Fibroblast of lung (primary cell): ENCODE data around the gene CFAP73. TPM values are rescaled to one million over a fixed set of nuclear protein-coding genes. Genes with fewer than 3 reads are reported as not detected.

Experiments
- DNase-seq, 2 donors: peaks; one replicate each; pipeline versions ENCODE4 v3.0.0 to v3.0.0-alpha.2; 2010; ENCODE audit warnings: low read depth in 2 of 2
- H2AFZ ChIP-seq: 2 replicates; pipeline ENCODE4 v1.5.1; 2012; ENCODE audit warnings: low read length, control low read depth, inconsistent platforms
- H3K27ac ChIP-seq: 2 replicates; pipeline ENCODE4 v1.5.1; 2011; ENCODE audit warnings: low read length, control low read depth; ENCODE audit not compliant: insufficient read depth
- H3K27me3 ChIP-seq: 2 replicates; pipeline ENCODE4 v1.5.1; 2011; ENCODE audit warnings: mild to moderate bottlenecking, low read length; ENCODE audit not compliant: control insufficient read depth, insufficient read depth
- H3K36me3 ChIP-seq: 2 replicates; pipeline ENCODE4 v1.5.1; 2011; ENCODE audit warnings: low read length; ENCODE audit not compliant: control insufficient read depth, insufficient read depth
- H3K4me1 ChIP-seq: 2 replicates; pipeline ENCODE4 v1.5.1; 2011; ENCODE audit warnings: low read length; ENCODE audit not compliant: control insufficient read depth, insufficient read depth; ENCODE audit errors: extremely low read depth
- H3K4me2 ChIP-seq: 2 replicates; pipeline ENCODE4 v1.5.1; 2011; ENCODE audit warnings: low read length, control low read depth; ENCODE audit not compliant: insufficient read depth; ENCODE audit errors: extremely low read depth
- H3K4me3 ChIP-seq, 4 experiments: fragments of 200-600 bp in 1 of 4; sonication (generic) in 1 of 4; replicated peaks in 1 of 4; 2 replicates each; pipeline ENCODE4 v1.5.1; 2011 to 2016; ENCODE audit warnings: low read length in 4 of 4, low read depth in 3 of 4, mild to moderate bottlenecking in 3 of 4, control low read depth in 2 of 4, inconsistent platforms in 1 of 4, mixed read lengths in 1 of 4; ENCODE audit not compliant: insufficient read depth in 1 of 4; ENCODE audit errors: control extremely low read depth in 1 of 4
- H3K79me2 ChIP-seq: 2 replicates; pipeline ENCODE4 v1.5.1; 2012; ENCODE audit warnings: mild to moderate bottlenecking, low read length, inconsistent platforms; ENCODE audit not compliant: control insufficient read depth, insufficient read depth
- H3K9ac ChIP-seq: 2 replicates; pipeline ENCODE4 v1.5.1; 2011; ENCODE audit warnings: mild to moderate bottlenecking, low read length, control low read depth; ENCODE audit not compliant: insufficient read depth
- H3K9me3 ChIP-seq: 2 replicates; pipeline ENCODE4 v1.5.1; 2012; ENCODE audit warnings: low read depth, low read length; ENCODE audit not compliant: control insufficient read depth, insufficient read depth
- H4K20me1 ChIP-seq: 2 replicates; pipeline ENCODE4 v1.5.1; 2011; ENCODE audit warnings: low read length; ENCODE audit not compliant: control insufficient read depth, insufficient read depth; ENCODE audit errors: extremely low read depth
- EZH2 ChIP-seq: IDR thresholded peaks from 2 replicates; pipeline ENCODE4 v1.5.1; 2012; ENCODE audit warnings: low read length, control low read depth, mild to moderate bottlenecking; ENCODE audit errors: missing control alignments
- polyA plus RNA-seq, 2 donors: library from polyadenylated mRNA; depleted of rRNA in 1 of 2; stranded (reverse) in 1 of 2; unstranded in 1 of 2; fragments of >200 nt; gene quantifications; 2 replicates each; pipeline ENCODE4 v1.2.1, GENCODE V29; 2011 to 2012; ENCODE audit warnings: missing spikeins in 1 of 2
- total RNA-seq: library from RNA; depleted of rRNA; stranded (reverse); fragments of >200 nt; gene quantifications from 2 replicates; pipeline ENCODE4 v1.2.1, GENCODE V29; 2014
- TF ChIP-seq, protein P1 (sequence below), 2 donors: IDR thresholded peaks in 1 of 2; conservative IDR thresholded peaks in 1 of 2; 1 replicate in 1 of 2; 2 replicates in 1 of 2; pipeline ENCODE4 v1.5.1; 2011 to 2012; ENCODE audit warnings: low read length in 2 of 2, control low read depth in 1 of 2, inconsistent platforms in 1 of 2, low read depth in 1 of 2, mild to moderate bottlenecking in 1 of 2

CFAP73 gene
- total and polyA plus RNA-seq, 2 donors (not counting 1 experiment from before 2014, with no cell fraction given): not detected

DNA sequence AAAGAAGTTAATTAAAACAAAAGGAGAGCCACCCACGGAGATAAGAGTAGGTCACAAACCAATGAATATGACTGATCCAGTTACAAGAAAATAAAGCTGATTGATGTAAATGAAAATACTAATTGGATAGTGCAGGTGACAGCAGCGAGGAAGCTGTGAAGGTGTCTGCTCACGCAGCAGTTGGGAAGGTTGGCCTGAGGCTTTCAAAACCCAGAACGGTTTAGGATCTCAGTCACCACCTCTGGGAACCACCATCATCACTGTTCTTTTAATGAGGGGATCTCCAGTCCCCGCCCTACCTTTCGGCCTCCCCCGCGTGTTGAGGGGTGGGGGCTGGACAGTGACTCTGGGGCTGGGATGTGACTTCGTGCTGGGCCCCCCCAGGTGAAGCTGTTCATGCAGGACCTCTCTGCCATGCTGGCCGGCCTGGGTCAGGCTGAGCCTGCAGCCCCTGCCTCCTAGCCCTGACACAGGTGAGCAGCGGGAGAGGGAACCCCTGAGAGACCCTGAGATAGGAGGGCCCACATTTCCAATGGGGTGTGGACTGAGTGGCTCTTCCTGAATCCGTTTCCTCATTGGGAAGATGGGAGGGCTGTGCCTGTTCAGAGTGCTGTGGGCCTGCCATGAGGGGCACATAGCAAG is 7.8 kb downstream of the CFAP73 start:
- H3K36me3 ChIP-seq: peaks cover 10% of the 10 kb centered on the region
- no peaks in the 10 kb centered on the region for H4K20me1 ChIP-seq
- H3K4me1 ChIP-seq: peaks cover 3% of the 10 kb centered on the region
- H3K27me3 ChIP-seq: peaks cover 17% of the 10 kb centered on the region
- DNase-seq: no peak
- no peak overlapping the region for H3K4me3 ChIP-seq
- no peaks in the 10 kb centered on the region for H3K79me2 ChIP-seq
- no peak overlapping the region for H3K27ac ChIP-seq
- TF ChIP-seq EZH2: no peak
- TF ChIP-seq, protein P1, sequence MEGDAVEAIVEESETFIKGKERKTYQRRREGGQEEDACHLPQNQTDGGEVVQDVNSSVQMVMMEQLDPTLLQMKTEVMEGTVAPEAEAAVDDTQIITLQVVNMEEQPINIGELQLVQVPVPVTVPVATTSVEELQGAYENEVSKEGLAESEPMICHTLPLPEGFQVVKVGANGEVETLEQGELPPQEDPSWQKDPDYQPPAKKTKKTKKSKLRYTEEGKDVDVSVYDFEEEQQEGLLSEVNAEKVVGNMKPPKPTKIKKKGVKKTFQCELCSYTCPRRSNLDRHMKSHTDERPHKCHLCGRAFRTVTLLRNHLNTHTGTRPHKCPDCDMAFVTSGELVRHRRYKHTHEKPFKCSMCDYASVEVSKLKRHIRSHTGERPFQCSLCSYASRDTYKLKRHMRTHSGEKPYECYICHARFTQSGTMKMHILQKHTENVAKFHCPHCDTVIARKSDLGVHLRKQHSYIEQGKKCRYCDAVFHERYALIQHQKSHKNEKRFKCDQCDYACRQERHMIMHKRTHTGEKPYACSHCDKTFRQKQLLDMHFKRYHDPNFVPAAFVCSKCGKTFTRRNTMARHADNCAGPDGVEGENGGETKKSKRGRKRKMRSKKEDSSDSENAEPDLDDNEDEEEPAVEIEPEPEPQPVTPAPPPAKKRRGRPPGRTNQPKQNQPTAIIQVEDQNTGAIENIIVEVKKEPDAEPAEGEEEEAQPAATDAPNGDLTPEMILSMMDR (conservative IDR thresholded peaks at IDR 0.05 in 1 of 2, IDR thresholded peaks at IDR 0.05 in 1 of 2; ENCODE audit: low read depth in 1 of 2, low read length in 2 of 2): no peak
- H3K4me2 ChIP-seq: no peak overlapping the region
- no peak overlapping the region for H3K9ac ChIP-seq
- H2AFZ ChIP-seq: no peak overlapping the region
- H3K9me3 ChIP-seq: no peaks in the 10 kb centered on the region

DNA sequence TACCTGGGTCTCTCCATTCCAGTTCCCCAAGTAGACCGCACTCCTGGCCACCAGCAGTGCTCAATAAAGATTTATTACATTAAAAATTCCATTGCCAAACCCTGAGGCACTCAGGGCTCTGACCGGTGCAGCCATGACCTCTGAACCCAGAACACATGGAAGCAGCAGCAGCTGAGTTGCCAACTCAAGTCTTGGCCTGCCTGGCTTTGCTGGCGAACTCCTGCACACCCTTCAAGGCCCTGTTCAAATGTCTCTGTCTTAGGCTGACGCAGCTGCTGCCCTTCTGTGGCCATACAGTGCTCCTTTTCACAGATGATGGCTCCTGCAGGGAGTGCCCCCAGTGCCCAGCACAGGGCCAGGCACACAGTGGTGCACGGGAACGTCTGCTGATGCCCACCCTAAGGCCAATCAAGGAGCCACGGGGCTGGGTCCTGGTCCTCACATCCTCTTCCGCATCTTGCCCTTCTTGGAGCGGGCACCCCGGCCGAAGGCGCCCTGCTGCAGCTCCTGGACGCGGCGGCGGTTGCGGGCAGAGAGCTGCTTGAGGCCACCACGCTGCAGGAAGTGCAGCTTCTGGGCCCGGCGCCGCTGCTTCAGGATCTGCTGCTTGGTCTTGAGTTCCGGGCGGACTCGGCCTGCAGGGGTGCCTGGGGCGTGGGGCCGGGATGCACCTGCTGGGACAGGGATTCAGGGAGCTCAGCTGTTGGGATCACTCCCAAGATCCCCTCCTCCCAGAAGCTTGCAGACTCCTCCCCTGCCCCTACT is 9.1 kb downstream of the CFAP73 start:
- TF ChIP-seq, protein P1 (conservative IDR thresholded peaks at IDR 0.05 in 1 of 2, IDR thresholded peaks at IDR 0.05 in 1 of 2; ENCODE audit: low read depth in 1 of 2, low read length in 2 of 2): no peak
- no peak for TF ChIP-seq EZH2
- H3K9me3 ChIP-seq: no peaks in the 10 kb centered on the region
- H4K20me1 ChIP-seq: no peaks in the 10 kb centered on the region
- no peak overlapping the region for H3K9ac ChIP-seq
- H3K27ac ChIP-seq: no peak overlapping the region
- no peaks in the 10 kb centered on the region for H3K79me2 ChIP-seq
- H3K4me3 ChIP-seq: no peak overlapping the region
- H3K4me1 ChIP-seq: peaks cover 3% of the 10 kb centered on the region
- DNase-seq: no peak
- H3K36me3 ChIP-seq: peaks cover 18% of the 10 kb centered on the region
- H2AFZ ChIP-seq: no peak overlapping the region
- peaks cover 12% of the 10 kb centered on the region for H3K27me3 ChIP-seq
- no peak overlapping the region for H3K4me2 ChIP-seq

DNA sequence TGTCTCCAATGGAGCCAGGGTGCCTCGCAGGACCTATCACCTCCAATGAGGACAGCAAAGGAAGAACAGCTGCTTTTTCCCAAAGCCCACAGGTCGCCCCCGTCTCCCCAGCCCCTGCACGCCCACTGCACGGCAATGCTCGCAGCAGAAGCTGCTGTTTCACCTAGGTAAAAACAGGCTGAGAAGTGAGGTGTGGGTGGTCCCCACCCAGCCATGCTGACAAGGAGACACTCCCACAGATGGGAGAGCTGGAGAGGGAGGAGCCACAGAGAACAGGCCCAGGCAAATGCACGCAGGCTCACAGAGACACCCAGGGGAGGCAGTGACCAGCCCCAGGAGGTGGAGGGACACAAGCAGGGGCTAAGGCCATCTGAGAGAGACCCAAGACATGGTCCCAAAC is 10.4 kb downstream of the CFAP73 start:
- Histone ChIP-seq H4K20me1 (no peaks in the 10 kb centered on the region), H3K36me3 (peaks cover 18% of the 10 kb centered on the region), H3K9me3 (no peaks in the 10 kb centered on the region), H3K4me2 (no peak overlapping the region), H3K27me3 (peaks cover 5% of the 10 kb centered on the region), H3K4me1 (peaks cover 3% of the 10 kb centered on the region), H3K27ac (no peak overlapping the region), H3K9ac (no peak overlapping the region), H3K79me2 (no peaks in the 10 kb centered on the region), H2AFZ (no peak overlapping the region), H3K4me3 (no peak overlapping the region)
- DNase-seq: no peak
- TF ChIP-seq, protein P1 (conservative IDR thresholded peaks at IDR 0.05 in 1 of 2, IDR thresholded peaks at IDR 0.05 in 1 of 2; ENCODE audit: low read depth in 1 of 2, low read length in 2 of 2): no peak
- TF ChIP-seq EZH2: no peak
